Measurements from ENCODE around the gene OIT3.

Gene OIT3

DNA sequence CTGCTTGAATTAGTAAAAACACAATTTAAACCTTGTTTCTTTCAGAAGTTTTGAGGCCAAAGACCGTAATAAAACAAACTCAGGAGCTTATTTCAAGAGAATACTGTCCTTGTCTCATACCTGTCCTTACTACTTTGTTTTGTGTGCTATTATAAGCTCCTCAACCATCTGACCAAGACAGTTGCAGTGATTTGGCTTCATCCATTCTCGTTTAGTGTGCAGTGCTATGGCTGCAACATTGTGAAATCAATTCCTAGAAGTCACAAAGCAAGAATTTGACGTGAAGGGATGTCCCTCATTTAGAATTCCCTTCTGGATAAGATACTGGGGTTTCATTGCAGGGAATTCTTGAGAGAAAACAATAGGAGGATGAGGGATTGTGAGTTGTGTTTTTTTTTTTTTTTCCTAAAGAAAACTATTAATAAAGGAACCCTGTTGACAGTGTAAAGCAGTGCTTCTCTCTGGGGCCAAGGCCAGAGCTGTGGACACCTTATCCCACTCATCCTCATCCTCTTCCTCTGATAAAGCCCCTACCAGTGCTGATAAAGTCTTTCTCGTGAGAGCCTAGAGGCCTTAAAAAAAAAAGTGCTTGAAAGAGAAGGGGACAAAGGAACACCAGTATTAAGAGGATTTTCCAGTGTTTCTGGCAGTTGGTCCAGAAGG is at the start of gene OIT3:
OIT3 (plus strand) TSS at position 604 of the 663 bp plus-strand sequence. CDS start 60 bp downstream, outside the sequence.
- DNase-seq (ENCODE audit: low spot score) = no peak

DNA sequence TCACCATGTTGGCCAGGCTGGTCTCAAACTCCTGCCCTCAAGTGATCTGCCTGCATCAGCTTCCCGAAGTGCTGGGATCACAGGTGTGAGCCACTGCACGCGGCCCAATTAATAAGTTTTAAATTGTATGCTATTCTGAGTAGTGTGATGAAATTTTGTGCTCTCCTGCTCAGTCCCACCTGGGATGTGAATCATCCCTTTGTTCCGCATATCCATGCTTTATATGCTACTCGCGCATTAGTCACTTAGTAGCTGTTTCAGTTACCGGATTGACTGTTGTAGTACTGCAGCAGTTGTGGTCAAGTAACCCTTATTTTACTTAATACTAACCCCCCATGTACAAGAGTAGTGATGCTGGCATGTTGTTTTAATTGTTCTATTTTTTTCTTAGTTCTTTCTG is 47.3 kb upstream of the OIT3 start:
- DNase-seq (ENCODE audit: low spot score) = no peak

DNA sequence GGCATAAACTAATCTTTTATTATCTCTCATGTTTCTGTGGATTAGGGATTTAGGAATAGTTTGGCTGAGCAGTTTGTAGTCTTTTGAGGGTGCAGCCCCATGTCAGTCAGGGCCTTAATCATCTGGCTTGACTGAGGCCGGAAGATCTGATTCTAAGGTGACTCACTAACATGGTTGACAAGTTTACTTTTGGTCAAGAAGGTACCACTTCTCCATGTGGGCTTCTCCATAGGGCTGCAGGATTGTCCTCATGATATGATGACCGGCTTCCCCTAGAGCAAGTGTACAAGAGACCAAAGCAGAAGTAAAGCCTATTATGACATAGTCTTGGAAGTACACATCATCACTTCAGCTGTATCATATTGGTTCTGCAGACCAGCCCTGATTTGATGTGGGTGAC is 45.9 kb upstream of the OIT3 start:
- DNase-seq (ENCODE audit: low spot score) = no peak

DNA sequence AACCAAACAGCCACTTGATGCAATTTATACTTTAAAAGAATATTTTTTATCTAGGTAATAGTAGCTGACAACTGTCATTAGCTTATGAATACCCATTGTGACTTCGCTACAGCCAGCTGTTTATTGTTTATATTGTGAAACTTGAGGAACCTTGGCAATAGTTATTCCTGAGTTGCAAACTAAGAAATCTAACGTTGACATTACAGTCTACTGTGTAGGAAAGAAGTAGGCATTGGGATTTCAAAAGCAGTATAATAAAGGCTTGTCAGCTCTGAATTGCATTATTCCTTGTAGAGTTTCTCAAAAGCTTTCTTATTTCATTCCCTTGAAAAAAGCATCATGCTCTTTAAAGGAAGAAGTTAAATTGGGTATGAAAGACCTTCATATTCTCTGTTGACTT is 42.7 kb upstream of the OIT3 start:
- DNase-seq (ENCODE audit: low spot score) = no peak

DNA sequence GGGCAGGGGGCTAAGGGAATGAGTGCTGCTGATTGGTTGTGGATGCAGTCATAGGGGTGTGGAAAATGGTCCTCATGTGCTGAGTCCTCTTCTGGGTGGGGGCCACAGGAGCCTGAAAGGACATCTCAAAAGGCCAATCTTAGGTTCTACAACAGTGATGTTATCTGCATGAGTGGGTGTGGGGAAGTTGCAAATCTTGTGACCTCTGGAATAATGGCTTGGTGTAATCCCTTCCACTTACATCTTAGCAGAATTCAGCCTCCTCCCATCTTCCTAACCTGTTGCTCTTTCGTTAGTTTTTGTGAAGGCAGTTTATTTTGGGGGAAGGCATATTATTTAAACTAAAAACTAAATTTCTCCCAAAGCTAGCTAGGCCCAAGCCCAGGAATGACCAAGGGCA is 42.0 kb upstream of the OIT3 start:
- DNase-seq (ENCODE audit: low spot score) = no peak

DNA sequence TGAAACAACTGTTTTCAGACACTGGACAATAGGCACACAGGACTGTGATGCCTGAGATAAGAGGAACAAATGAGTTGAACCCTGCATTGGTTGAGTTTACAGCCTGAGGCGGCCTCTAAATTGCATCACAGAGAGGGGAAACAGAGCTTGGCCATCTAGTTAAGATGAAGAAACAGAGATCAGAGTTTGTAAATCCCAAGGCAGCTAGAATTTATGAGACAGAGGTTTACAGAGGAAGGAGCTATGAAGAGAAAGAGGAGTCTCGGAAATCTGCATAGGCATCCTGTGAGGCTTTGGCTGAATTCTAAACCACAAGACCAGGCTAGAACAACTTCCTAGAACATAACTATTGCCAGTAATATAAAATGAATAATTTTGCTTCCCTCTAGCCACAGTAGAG is 41.0 kb upstream of the OIT3 start:
- no peak for DNase-seq (ENCODE audit: low spot score)

DNA sequence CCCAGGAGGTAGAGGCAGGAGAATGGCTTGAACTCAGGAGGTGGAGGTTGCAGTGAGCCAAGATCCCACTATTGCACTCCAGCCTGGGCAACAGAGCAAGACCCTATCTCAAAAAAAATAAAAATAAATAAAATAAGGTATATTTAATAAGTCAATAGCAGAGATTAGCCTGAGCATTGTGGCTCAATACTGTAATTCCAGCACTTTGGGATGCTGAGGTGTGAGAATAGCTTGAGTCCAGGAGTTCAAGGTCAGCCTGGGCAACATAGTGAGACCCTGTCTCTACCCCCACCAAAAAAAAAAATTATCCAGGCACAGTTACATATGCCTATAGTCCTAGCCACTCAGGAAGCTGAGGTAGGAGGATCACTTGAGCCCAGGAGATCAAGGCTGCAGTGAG is 38.4 kb upstream of the OIT3 start:
- DNase-seq (ENCODE audit: low spot score) = no peak

DNA sequence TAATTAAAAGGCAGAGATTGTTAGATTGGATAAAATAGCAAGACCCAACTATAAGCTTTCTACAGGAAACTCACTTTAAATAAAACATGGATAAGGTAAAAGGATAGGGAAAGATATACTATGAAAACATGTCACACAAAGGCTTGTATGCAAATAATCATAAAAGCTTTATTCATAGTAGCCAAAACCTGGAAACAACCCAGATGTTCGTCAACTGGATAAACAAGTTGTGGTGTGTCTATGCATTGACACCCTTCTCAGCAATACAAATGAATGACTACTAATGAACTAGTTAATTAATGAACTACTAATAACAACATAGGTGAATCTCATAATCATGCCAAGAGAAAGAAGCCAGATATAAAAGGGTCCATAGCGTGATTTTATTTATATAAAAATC is 37.7 kb upstream of the OIT3 start:
- no peak for DNase-seq (ENCODE audit: low spot score)

DNA sequence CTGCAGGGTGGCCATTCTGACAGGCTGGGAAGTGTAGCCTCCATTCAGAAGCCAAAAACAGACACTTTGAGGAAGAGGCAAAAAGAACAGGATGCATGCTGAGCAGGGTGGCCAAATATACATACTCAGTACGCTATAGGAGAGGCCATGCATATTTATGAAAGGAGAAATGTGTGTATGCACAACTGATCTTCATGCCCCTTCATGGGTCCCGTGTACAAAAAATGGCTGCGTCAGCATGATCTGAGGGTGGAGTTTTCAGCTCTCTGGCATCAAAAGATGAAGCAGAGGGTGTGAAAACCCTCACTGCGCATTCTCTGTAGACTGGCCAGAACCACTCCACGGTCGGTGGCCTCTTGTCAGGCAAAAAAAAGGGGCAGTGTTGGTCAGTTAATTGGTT is 35.5 kb upstream of the OIT3 start:
- no peak for DNase-seq (ENCODE audit: low spot score)

DNA sequence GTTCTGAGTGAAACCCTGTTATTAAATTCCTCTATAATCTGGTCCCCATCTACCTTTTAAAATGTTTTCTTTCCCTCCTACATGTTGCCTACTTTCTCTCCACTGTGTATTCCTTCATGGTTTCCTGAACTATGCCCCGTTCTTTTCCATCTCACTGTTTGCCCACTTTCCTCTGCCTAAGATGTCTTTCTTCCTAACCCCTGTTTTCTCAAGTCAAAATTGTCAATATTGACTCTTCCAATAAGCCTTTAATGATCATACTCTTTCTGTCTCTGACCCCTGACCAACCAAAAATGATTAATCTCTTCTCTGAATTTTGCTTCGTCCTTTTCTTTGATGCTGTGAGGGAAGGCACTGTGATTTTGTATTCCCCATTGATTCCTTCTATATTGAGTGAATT is 30.6 kb upstream of the OIT3 start:
- no peak for DNase-seq (ENCODE audit: low spot score)

DNA sequence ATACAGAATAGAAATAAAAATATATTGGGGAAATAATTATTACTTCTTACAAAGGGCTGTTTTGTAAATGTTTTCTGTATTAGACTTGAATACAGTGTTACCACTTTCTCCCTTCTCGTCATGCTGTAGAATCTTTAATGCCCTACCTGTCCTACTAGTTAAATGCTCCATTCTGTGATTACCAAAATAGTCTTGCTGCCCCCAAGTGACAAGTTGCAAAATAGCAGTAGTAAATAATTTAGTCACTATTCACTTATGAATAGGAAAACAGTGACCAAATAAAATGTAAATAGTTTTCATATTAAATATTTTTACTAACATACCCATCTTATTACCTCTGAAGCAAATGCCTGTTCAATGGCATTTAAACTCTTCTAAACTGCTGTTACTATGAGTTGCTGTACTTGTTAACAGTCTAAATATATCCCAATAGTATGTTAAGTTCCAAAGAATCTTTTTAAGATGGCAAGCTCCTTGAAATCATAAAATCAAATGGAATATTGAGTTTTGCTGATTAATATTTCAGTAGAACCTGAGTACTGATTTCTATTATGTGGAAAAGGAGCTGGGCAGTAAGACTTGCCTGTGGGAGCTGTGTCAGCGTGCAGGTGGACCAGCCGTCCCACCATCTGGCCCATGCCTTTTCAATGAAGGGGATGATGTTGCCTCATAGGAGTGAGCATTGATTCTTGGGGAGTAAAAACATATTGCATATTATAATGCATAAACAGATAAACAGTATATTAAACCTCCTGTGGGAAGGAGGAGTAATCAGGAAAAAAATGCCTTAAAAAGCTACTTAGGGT is 18.1 kb upstream of the OIT3 start:
- DNase-seq (ENCODE audit: low spot score) = peak; percentile 40

DNA sequence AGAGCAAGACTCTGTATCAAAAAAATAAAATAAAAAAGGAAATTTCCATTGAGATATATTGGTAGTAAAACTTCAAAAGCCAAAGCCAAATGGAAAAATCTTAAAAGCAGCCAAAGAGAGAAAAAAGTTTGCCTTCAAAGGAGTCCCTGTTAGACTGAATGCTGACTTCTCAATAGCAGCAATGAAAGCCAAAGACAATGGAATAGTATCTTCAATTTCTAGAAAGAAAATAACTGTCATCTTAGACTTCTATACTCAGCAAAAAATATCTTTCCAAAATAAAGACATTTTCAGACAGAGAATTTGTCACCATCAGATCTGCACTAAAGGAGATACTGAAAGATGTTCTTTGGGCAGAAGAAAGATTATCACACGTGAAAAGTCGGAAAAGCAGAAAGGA is 14.3 kb upstream of the OIT3 start:
- DNase-seq (ENCODE audit: low spot score) = no peak

DNA sequence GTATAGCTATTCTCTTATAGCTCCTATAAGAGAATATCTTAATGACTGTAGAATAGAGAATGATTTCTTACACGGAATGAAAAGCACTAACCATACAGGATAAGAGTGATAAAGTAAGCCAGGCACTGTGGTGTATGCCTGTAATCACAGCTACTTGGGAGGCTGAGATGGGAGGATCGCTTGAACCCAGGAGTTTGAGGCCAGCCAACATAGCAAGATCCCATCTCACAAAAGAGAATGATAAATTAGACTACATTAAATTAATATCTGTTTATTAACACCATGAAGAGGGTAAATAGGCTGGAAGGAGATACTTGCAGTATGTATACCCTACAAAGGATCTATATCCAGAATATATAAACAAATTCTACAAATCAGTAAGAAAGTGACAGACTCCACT is 12.2 kb upstream of the OIT3 start:
- no peak for DNase-seq (ENCODE audit: low spot score)

DNA sequence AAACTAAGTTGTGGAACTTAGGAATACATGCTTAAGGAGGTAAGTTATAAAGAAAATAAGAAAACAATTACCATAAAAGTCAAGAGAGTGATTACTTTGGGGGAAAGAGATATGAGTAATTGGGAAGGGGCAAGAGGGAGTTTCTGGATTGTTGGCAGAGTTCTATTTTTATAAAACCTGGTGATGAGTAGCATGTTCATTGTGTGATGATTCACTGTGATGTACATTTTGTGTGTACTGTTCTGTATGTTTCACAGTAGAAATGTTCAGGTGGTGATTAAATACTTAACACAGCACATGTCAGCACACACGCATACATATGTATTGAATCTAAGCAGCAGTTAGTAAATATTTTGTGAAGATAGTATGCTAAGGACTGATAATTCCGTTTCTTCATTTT is 9.7 kb upstream of the OIT3 start:
- DNase-seq (ENCODE audit: low spot score) = no peak

DNA sequence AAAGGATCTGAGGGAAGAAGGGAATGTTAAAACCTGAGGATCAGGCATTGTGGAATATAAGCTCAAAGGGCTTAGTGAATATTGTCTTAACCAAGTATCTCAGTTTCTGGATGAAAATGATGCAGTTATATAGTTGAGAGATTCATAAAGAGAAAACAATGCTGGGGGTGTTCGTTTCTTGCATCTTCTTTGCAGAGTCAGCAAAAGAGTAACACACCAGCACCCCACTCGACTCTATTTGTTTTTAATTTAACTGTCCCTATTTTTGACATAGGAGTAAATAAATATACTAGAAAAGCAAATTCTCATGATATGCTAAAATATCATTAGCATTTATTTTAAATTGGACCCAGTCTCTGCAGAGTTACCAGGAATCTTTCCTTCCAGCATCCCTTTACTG is 7.6 kb upstream of the OIT3 start:
- no peak for DNase-seq (ENCODE audit: low spot score)

DNA sequence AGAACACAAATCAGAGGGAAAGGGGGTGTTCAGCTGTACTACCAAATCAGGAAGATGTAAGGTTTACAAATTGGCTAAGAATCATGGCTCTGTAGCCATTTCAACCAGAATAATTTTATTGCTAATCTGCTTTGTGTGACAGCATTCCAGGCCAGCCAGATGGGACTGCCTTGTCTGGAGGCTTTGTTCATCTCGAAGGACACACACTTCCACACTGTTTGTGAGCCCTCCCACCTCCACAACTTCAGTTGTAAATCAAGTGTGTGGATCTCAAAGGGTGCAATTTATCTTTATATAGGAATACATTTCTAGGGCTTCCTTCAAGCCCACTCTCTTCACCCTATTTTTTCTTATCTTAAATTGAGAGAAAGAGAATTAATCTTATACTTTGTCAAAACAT is 6.9 kb upstream of the OIT3 start:
- no peak for DNase-seq (ENCODE audit: low spot score)

DNA sequence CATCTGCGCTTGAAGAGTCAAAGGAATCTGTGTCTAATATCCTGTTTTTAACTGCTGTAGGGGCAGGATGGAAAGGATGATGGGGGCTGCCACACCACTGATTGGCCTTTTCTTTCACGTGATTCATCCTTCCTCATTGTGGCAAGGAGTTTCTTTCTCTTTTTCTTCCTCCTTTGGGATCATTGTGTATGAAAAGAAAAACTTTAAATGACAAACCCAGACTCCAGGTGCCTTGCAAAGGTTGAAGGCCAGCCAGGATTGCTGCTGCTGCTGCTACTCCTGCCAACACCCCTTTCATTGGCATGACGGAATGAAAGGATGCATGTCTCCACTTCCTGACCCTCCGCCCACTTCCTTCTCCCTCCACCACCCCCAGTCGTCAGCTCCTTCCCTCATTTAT is 6.5 kb upstream of the OIT3 start:
- no peak for DNase-seq (ENCODE audit: low spot score)

DNA sequence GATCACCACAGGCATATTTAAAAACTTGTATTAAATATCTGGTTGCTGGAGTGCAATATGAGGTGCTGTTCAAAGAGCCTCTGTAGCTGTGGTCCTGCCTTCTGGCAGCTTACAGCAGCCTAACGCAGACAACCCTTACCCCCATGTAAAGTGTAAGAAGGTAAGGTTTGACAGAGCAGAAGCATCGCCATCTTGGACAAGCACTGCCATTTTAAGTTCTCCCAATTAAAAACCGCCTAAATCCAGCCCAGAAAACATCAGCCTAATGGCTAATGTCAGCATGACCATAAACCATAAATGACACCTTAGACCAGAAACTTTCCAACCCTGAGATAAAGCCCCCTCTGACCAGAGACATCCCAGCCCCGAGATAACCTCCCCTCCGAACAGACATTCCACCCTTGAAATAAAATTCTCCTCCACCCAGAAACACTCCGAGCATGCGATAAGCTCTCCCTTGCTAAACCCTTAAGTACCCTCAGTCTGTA is 5.3 kb upstream of the OIT3 start:
- DNase-seq (ENCODE audit: low spot score) = no peak

DNA sequence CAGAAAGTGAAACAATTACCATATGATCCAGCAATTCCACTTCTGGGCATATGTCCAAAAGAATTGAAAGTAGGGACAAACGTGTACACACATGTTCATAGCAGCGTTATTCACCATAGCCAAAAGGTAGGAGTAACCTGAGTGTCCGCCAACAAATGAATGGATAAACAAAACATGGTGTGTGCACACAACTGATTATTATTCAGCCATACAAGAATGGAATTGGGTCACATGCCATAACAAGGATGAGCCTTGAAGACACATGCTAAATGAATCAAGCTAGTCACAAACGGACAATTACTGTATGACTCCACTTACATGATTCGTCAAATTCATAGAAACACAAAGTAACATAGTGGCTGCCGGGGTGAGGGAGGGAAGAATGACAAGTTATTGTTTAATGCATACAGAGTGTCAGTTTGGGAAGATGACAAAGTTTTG is 4.1 kb upstream of the OIT3 start:
- DNase-seq (ENCODE audit: low spot score) = no peak

DNA sequence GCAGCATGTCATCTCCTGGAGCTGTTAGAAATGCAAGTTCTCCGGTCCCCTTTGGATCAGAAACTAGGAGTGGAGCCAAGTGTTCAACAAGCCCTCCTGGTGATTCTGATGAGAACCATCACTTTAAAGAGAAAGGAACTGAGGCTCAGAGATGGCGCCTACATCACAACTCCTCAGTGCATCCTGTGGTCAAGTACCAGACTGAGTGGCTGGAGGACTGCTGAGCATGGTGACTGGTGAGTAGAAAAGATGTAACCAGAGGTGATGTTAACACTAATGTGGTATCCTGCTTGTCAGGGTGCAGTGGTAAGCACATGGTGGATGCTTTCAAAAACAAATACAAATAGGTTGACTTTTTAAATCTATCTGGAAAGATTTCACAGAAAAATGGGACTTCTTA is 3.5 kb upstream of the OIT3 start:
- no peak for DNase-seq (ENCODE audit: low spot score)

DNA sequence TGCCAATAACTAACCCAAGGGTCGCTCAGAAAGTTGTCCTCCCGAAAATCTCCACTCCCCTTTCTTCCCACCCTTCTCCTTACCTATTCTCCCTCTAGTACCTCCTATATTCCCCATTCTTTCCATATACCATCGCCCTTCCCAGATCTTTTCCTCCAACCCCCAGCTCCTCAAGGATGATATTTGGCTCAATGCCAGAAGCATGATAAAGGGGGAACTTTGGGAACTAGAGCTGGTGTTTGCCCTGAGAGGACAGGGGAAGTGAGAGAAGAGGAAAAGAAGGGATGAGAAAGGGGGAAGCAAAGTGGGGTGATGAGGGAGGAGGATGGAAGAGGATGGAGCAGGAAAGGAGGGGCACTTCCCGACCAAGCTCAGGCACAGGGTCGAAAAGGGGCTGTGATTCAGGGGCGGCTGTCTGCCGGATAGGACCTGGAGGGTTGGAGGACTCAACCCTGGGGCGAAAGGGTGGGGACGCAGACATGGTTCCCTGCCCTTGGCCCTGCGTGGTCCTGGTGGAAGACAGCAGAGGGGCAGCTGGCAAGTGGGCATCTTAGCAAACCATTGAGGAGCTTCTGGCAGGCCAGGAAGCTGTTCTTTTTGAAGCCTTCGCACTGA is 1.8 kb downstream of the OIT3 start:
- DNase-seq (ENCODE audit: low spot score) = no peak

DNA sequence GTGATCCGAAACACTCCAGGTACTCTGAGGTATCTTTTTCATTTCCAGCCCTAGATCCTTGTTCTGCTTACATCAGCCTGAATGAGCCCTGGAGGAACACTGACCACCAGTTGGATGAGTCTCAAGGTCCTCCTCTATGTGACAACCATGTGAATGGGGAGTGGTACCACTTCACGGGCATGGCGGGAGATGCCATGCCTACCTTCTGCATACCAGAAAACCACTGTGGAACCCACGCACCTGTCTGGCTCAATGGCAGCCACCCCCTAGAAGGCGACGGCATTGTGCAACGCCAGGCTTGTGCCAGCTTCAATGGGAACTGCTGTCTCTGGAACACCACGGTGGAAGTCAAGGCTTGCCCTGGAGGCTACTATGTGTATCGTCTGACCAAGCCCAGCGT is 5.1 kb downstream of the OIT3 start:
- DNase-seq (ENCODE audit: low spot score) = no peak

DNA sequence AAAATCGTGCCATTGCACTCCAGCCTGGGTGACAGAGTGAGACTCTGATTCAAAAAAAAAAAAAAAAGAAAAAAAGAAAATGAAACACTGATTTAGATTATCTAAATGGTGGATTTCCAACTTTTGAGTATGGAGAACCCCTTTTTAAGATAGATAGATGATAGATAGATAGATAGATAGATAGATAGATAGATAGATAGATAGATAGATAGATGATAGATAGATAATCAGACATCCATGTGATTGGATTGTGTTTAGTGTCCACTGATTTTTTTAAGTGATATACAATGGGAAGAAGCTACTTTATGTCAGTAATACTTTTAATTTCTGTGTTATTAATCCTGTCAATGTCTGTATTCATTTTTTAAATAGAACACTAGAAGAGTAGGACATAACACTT is 6.0 kb downstream of the OIT3 start:
- no peak for DNase-seq (ENCODE audit: low spot score)
